CD4-positive, alpha-beta T cell treated with Interleukin-4 for 1 hour (primary cell): ENCODE results near the gene MT1G.
"Not testable (repeated sequence)": the region's sequence is repeated elsewhere in the genome, so short reads cannot be mapped to it uniquely, and the experiment has no call there.

ENCODE experiments used
- DNase-seq, 2 donors: peaks; one replicate each; pipeline ENCODE4 v3.0.0-alpha.2; 2020 to 2022

Gene MT1G

DNA sequence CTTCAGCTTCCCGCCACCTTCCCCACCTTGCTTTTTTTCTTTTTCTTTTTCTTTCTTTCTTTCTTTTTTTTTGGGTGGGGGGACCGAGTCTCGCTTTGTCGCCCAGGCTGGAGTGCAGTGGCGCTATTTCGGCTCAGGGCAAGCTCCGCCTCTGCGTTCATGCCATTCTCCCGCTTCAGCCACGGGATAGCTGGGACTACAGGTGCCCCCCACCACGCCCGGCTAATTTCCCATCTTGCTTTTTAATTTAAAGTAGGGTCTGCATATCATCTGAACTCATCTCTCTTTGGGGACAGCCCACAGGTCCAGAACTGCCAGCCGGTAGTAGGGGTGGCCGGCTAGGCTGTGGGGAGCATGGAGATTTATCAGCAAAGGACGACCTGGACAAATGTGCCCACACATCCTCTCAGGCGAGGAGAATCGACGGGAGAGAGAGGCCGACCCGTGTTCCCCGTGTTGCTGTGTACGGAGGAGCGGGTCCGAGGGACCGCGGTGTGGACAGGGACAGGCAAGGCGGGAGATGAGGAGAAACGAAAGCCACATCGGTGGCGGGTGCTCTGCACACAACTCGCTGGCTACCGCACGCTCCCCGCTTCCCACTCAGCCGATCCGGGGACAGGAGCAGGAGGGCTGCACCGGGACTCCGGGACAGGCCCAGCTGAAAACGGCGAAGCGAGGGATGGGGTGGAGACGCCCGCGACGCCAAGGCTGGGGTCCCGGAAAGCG, 33.0 kb downstream of the MT1G start:
- DNase-seq: no peak

DNA sequence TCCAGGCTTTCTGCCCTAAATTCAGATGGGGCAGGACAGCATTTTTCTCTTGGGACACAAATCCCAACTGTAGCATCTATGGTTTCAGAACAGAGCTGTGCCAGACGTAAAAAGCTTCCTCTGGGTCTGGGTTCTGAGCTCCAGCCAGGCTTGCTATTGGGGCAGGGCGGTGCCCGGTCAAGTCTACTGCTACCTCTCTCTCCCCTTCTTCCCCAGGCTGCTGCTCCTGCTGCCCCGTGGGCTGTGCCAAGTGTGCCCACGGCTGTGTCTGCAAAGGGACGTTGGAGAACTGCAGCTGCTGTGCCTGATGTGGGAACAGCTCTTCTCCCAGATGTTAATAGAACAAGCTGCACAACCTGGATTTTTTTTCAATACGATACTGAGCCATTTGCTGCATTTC, 34.3 kb downstream of the MT1G start:
- DNase-seq: no peak

DNA sequence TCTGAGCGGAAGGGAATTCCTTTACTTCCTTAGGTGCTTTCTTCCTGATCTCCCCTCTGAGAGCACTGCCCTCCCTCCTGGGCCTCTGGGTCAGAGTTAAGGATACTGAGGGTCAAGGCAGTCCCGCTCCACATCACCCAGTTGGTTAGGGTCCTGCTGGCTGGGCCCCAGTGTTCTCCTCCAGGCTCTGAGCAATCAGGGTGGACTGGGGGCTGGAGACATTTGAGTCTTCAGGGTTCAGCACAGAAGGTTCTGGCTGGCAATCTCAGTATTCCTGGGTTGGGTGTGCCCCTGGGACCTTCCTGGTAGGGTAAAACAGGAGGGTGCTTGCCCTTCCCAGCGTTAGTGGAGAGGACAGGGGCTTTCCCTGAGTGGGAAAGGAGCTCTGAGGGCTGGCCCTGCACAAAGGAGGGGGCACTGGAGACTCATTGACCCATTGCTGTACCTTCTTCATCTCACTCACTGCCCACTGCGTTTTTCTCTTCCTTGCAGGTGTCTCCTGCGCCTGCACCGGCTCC, 35.0 kb downstream of the MT1G start:
- no peak for DNase-seq

DNA sequence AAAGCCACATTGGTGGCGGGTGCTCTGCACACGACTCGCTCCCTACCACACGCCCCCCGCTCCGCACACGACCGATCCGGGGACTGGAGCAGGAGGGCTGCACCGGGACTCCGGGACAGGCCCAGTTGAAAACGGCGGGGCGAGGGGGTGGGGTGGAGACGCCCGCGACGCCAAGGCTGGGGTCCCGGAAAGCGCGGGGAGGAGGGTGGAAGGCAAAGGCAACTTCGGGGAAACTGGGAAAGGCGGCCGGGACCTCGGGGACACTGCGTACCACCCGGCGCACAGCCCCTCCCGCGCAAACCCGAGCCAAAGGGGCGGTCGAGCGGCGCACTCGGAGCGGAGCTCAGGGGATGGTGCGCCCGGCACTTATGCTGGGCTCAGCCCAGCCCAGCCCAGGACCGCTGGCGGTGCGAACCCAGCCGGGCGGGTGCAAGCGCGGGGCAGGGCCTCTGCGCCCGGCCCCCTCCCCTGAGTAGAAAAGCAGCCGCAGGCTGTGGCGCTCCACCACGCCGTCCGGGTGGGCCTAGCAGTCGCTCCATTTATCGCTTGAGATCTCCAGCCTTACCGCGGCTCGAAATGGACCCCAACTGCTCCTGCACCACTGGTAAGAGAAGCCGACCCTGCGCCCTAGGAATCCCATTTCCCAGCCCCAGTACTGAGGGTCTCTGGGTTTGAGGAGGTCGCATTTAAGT, 35.6 kb downstream of the MT1G start, which contains the start of gene MT1M:
Gene MT1M, plus strand, starts transcription at position 504 of the 692 bp plus-strand sequence. Its CDS starts 73 bp downstream, at position 577.
- no peak for DNase-seq

DNA sequence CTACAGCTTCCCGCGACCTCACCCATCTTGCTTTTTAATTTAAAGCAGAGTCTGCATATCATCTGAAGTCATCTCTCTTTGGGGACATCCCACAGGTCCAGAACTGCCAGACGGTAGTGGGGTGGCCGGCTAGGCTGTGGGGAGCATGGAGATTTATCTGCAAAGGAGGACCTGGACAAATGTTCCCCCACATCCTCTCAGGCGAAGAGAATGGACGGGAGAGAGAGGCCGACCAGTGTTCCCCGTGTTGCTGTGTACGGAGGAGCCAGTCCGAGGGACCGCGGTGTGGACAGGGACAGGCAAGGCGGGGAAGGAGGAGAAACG, 36.1 kb downstream of the MT1G start:
- no peak for DNase-seq

DNA sequence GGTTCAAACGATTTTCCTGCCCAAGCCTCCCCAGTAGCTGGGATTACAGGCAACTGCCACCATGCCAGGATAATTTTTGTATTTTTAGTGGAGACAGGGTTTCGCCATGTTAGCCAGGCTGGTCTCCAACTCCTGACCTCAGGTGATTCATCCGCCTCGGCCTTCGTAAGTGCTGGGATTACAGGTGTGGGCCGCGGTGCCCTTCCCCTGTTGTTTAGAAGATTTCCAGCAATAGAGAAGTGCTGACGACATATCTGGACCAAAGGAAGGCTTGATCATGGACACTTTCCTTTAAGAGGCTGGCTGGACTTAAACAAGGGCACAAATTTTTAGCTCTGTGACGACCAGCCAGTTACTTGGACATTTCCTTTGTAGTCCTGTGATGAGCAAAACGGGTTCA, 36.7 kb downstream of the MT1G start:
- DNase-seq: no peak

DNA sequence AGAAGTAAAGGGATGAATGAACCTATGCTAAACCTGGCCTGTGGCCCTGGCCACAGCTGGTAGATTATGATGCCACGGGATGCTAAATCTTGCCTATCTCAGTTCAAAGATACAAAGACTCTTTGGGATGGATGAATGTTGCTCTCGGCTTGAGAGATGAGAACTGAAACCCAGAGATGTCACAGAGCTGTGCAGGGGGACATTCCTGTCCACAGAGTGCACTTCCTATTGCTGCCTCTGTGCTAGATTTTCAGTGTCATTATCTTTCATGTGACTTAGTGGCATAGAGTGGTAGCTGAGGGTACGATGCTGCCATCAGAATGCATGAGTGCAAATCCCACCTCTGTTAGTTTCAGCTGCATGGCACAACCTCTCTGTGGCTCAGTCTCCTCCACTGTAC, 37.7 kb downstream of the MT1G start:
- no peak for DNase-seq

DNA sequence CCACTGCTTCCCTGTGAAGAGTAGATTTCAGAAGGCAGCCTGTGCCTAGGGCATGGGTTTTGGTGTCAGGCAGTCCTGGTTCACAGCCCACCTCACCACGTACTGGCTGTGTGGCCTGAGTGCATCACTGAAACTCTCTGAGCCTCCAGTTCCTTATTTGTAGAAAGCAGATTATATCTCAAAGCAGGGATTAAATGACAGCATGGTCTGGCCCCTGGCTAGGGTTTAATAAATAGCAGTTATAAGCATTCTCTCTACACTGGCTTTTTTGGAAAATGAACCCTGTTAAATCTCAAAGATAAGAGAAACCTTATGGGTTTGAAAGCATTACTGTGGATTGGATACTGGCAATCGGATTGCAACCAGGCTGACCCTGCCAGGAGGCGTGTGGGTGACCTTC, 38.3 kb downstream of the MT1G start:
- no peak for DNase-seq

DNA sequence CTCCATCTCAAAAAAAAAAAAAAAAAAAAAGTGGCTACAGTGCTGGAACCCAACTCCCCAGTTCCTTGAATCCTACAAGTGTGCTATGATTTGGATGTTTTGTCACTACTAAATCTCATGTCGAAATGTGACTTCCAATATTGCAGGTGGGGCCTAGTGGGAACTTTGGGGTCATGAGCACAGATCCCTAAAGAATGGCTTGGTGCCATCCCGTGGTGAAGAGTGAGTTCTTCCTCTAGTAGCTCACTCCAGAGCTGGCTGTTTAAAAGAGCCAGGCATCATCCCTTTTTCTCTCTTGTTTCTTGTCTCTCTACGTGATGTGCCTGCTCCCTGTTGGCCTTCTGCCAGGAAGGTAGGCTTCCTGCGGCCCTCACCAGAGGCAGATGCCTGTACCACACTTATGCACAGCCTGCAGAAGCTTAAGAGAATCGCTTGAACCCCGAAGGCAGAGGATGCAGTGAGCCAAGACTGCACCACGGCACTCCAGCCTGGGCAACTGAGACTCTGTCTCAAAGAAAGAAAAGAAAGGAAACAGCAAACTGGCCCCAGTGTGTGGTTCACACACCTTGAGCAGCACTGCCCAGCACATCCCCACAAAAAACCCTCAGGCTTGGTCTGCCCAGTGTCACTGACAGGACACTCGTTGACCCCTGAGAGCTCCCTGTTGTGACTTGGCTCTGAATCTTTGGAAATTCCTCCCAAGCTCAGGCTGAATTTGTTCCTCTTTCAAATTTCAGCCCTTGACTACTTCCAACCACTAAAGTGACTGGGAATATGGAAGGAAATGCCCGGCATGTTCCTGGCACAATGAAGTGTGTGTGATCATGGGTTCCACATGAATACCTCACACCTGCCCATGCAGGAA, 39.1 kb downstream of the MT1G start:
- DNase-seq: no peak

DNA sequence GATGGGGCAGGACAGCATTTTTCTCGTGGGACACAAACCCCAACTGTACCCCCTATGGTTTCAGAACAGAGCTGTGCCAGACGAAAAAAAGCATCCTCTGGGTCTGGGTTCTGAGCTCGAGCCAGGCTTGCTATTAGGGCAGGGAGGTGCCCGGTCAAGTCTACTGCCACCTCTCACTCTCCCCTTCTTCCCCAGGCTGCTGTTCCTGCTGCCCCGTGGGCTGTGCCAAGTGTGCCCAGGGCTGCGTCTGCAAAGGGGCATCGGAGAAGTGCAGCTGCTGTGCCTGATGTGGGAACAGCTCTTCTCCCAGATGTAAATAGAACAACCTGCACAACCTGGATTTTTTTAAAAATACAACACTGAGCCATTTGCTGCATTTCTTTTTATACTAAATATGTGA, 41.2 kb downstream of the MT1G start:
- DNase-seq: no peak

DNA sequence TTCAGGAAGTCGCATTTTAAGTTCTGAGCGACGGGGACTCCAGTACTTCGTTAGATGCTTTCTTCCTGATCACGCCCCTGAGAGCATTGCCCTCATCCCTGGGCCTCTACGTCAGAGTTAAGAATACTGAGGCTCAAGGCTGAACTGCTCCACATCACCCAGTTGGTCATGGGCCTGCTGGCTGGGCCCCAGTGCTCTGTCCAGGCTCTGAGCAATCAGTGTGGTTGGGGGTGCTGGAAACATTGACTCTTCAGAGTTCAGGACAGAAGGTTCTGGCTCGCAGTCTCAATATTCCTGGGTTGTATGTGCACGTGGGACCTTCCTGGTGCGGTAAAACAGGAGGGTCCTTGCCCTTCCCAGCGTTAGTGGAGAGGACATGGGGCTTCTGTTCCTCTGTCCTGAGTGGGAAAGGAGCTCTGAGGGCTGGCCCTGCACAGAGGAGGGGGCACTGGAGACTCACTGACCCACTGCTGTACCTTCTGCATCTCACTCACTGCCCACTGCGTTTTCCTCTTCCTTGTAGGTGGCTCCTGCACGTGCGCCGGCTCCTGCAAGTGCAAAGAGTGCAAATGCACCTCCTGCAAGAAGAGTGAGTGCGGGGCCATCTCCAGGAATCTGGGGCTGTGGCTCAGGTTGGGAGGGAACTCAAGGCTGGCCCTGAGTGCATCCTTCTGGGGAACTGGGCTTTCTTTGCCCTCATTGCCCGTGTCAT, 41.8 kb downstream of the MT1G start:
- DNase-seq: no peak

DNA sequence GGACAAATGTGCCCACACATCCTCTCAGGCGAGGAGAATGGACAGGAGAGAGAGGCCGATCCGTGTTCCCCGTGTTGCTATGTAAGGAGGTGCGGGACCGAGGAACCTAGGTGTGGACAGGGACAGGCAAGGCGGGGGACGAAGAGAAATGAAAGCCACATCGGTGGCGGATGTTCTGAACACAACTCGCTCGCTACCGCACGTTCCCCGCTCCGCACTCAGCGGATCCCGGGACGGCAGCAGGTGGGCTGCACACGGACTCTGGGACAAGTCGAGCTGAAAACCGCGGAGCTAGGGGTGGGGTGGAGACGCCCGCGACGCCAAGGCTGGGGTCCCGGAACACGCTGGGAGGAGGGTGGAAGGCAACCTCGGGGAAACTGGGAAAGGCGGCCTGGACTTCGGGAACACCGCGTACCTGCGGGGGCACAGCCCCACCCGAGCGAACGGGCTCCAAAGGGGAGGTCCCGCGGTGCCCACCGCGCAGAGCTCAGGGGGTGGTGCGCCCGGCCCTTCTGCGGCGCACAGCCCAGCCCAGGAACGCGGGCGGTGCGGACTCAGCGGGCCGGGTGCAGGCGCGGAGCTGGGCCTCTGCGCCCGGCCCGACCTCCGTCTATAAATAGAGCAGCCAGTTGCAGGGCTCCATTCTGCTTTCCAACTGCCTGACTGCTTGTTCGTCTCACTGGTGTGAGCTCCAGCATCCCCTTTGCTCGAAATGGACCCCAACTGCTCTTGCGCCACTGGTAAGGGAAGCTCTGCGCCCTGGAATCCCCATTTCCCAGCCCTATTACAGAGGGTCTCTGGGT, 42.5 kb downstream of the MT1G start, which contains the start of gene MT1E:
Gene MT1E, plus strand, starts transcription at position 642 of the 803 bp plus-strand sequence. Its CDS starts 71 bp downstream, at position 713.
- DNase-seq: peak; percentile 24 to 25

DNA sequence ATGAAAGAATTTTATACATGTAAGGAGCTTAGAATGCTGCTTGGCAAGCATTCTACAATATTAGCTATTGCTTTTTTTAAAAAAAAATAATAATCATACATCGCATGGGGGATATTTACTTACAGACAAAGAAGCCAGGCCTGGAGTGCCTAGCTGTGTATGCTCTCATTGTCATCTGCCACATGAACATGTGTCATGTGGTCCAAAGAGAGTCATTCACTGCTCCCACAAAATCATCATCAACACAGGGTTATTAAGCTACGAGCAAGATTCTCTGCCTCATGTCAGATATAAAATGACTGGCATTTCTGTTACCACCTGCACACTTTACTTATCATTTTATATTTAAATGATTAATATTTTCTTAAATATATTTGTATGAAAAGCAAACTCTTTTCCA, 44.2 kb downstream of the MT1G start:
- DNase-seq: no peak

DNA sequence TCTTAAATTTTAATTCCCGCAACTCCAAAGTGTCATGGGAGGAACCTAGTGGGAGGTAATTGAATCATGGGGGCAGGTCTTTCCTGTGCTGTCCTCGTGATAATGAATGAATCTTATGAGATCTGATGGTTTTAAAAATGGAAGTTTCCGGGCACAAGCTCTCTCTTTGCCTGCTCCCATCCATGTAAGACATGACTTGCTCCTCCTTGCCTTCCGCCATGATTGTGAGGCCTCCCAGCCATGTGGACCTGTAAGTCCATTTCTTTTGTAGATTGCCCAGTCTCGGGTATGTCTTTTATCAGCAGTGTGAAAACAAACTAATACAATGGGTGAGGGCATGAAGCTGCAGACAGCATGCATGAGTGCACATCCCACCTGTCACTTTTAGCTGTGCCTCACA, 44.7 kb downstream of the MT1G start:
- DNase-seq: not testable (repeated sequence)

DNA sequence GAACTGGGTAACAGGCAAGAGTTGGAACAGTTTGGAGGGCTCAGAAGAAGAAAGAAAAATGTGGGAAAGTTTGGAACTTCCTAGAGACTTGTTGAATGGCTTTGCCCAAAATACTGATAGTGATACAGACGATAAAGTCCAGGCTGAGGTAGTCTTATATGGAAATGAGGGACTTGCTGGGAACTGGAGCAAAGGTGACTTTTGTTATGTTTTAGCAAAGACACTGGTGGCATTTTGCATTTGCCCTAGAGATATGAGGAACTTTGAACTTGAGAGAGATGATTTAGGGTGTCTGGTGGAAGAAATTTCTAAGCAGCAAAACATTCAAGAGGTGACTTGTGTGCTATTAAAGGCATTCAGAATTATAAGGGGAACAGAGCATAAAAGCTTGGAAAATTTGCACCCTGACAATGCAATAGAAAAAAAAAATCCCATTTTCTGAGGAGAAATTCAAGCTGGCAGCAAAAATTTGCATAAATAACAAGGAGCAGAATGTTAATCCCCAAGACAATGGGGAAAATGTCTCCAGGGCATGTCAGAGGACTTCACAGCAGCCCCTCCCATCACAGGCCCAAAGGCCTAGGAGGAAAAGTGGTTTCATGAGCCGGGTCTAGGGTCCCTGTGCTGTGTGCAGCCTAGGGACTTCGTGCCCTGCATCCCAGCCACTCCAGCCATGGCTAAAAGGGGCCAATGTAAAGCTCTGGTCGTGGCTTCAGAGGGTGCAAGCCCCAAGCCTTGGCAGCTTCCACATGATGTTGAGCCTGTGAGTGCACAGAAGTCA, 46.0 kb downstream of the MT1G start:
- DNase-seq: not testable (repeated sequence)

DNA sequence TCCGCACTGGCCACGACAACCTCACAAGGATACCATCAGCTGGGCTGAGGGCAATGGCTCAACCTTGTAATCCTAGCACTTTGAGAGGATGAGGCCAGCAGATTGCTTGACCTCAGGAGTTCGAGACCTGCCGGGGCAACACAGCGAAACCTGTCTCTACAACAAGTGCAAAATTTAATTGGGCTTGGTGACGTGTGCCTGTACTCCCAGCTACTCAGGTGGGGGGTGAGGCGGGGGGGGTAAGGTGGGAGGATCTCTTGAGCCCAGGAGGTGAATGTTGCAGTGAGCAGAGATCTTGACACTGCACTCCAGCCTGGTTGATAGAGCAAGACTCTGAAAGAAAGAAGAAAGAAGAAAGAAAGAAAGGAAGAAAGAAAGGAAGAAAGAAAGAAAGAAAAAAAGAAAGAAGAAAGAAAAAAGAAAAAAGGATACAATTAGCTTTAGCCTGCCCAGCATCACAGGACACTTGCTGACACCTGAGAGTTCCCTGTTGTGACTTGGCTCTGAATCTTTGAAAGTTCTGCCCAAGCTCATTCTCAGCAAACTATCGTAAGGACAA, 47.4 kb downstream of the MT1G start:
- no peak for DNase-seq

DNA sequence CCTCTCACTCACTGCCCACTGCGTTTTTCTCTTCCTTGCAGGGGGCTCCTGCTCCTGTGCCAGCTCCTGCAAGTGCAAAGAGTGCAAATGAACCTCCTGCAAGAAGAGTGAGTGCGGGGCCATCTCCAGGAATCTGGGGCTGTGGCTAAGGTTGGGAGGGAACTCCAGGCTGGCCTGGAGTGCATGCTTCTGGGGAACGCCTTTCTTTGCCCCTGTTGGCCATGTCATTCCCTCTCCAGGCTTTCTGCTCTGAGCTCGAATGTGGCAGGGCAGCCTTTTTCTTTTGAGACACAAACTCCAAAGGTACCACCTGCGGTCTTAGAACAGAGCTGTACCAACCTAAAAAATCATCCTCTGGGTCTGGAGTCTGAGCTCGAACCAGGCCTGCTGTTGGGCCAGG, 49.7 kb downstream of the MT1G start:
- no peak for DNase-seq

DNA sequence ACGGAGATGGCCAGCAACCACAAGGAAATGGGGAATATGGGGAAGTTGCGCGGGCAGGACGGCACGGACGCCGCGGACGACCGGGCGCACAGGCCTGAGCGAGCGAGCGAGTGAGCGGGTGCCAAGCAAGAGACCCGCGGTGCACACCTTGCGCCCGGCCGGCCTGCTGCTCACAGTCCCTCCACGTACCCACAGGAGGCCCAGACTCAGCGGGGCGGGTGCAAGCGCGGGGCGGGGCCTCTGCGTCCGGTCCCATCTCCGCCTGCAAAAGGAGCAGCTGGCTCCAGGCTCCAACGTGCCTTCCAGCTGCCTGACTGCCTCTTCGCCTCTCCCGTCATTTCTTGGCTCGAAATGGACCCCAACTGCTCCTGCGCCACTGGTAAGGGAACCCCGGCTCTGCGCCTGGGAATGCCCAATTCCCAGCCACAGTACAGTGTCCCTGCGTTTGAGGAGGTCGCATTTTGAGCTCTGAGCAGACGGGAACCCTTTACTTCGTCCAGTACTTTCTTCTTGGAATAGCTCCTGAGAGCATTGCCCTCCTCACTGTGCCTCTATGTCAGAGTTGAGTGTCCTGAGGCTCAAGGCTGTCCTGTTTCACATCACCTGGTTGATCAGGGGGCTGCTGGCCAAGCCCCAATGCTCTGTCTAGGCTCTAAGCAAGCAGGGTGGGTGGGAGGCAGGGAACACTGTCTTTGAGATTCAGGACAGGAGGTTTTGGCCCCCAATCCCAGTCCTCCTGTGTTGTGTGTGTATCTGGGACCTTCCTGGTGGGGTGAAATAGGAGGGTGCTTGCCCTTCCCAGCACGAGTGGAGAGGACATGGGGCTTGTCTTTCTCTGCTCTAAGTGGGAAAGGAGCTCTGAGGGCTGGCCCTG, 50.4 kb downstream of the MT1G start:
- DNase-seq: peak in 1 of 2 donors; percentile 42
